Stimulated activated naive CD8-positive, alpha-beta T cell treated with anti-CD3 and anti-CD28 coated beads, Interleukin-15, Interleukin-2, amounts not matched to agents 100 ng/mL and 50 ng/mL, for 24 hours (primary cell): ENCODE results near the gene TTK.
"Not testable (repeated sequence)": the region's sequence is repeated elsewhere in the genome, so short reads cannot be mapped to it uniquely, and the experiment has no call there.

Experiments
- H3K27ac Mint-ChIP-seq: one replicate; pipeline ENCODE4 v1.8.0; 2021; ENCODE audit warnings: mild to moderate bottlenecking, mixed read lengths
- H3K27me3 Mint-ChIP-seq: one replicate; pipeline ENCODE4 v1.8.0; 2021; ENCODE audit warnings: mixed read lengths
- H3K36me3 Mint-ChIP-seq: one replicate; pipeline ENCODE4 v1.8.0; 2021; ENCODE audit warnings: low read depth, mixed read lengths
- H3K4me1 Mint-ChIP-seq: one replicate; pipeline ENCODE4 v1.8.0; 2021; ENCODE audit warnings: low read depth, mixed read lengths
- H3K4me3 Mint-ChIP-seq: one replicate; pipeline ENCODE4 v1.8.0; 2021; ENCODE audit warnings: mild to moderate bottlenecking, mixed read lengths
- H3K9me3 Mint-ChIP-seq: one replicate; pipeline ENCODE4 v1.8.0; 2021; ENCODE audit warnings: mixed read lengths

The TTK gene

GRCh38 chr6:80005406-80005805 is 957 bp downstream of the TTK start:
- Mint-ChIP-seq H3K36me3 (peaks cover 32% of the 10 kb centered on the region), H3K9me3 (no peaks in the 10 kb centered on the region), H3K27ac (no peak overlapping the region), H3K27me3 (peaks cover 5% of the 10 kb centered on the region), H3K4me3 (peak overlapping the region; percentile 95), H3K4me1 (peaks cover 28% of the 10 kb centered on the region)

- Mint-ChIP-seq H3K27ac (no peak overlapping the region), H3K4me1 (peaks cover 28% of the 10 kb centered on the region), H3K27me3 (no peaks in the 10 kb centered on the region), H3K9me3 (no peaks in the 10 kb centered on the region), H3K4me3 (no peak overlapping the region), H3K36me3 (peaks cover 43% of the 10 kb centered on the region)
Observed at GRCh38 chr6:80006541-80006940, 2.1 kb downstream of the TTK start.

- Mint-ChIP-seq H3K4me1 (peaks cover 13% of the 10 kb centered on the region), H3K27ac (no peak overlapping the region), H3K4me3 (no peak overlapping the region), H3K36me3 (peaks cover 69% of the 10 kb centered on the region), H3K27me3 (no peaks in the 10 kb centered on the region), H3K9me3 (no peaks in the 10 kb centered on the region)
Observed at GRCh38 chr6:80009531-80009930, 5.1 kb downstream of the TTK start.

- no peak overlapping the region for H3K27ac Mint-ChIP-seq
- peaks cover 76% of the 10 kb centered on the region for H3K36me3 Mint-ChIP-seq
- H3K4me1 Mint-ChIP-seq: peaks cover 8% of the 10 kb centered on the region
Observed at GRCh38 chr6:80010288-80010687, 5.8 kb downstream of the TTK start.

GRCh38 chr6:80015839-80016435 is 11.5 kb downstream of the TTK start:
- no peak overlapping the region for H3K27ac Mint-ChIP-seq
- no peaks in the 10 kb centered on the region for H3K9me3 Mint-ChIP-seq
- H3K4me3 Mint-ChIP-seq: no peak overlapping the region
- H3K4me1 Mint-ChIP-seq: no peaks in the 10 kb centered on the region
- peaks cover 63% of the 10 kb centered on the region for H3K36me3 Mint-ChIP-seq
- no peaks in the 10 kb centered on the region for H3K27me3 Mint-ChIP-seq

More at GRCh38 chr6:80010288-80010687, 5.8 kb downstream of the TTK start:
- no peak overlapping the region for H3K4me3 Mint-ChIP-seq
- H3K27me3 Mint-ChIP-seq: no peaks in the 10 kb centered on the region
- H3K9me3 Mint-ChIP-seq: no peaks in the 10 kb centered on the region

- no peaks in the 10 kb centered on the region for H3K27me3 Mint-ChIP-seq
- no peak overlapping the region for H3K27ac Mint-ChIP-seq
- H3K4me1 Mint-ChIP-seq: no peaks in the 10 kb centered on the region
- peaks cover 43% of the 10 kb centered on the region for H3K36me3 Mint-ChIP-seq
- H3K9me3 Mint-ChIP-seq: no peaks in the 10 kb centered on the region
- no peak overlapping the region for H3K4me3 Mint-ChIP-seq
Observed at GRCh38 chr6:80020381-80021120, 16.1 kb downstream of the TTK start.

GRCh38 chr6:80021131-80021530 is 16.7 kb downstream of the TTK start:
- Mint-ChIP-seq H3K9me3 (no peaks in the 10 kb centered on the region), H3K4me1 (no peaks in the 10 kb centered on the region)

GRCh38 chr6:80021591-80021990 is 17.1 kb downstream of the TTK start:
- no peaks in the 10 kb centered on the region for H3K4me1 Mint-ChIP-seq
- H3K4me3 Mint-ChIP-seq: no peak overlapping the region
- no peaks in the 10 kb centered on the region for H3K9me3 Mint-ChIP-seq
- no peak overlapping the region for H3K27ac Mint-ChIP-seq
- H3K27me3 Mint-ChIP-seq: no peaks in the 10 kb centered on the region
- peaks cover 42% of the 10 kb centered on the region for H3K36me3 Mint-ChIP-seq

More at GRCh38 chr6:80021131-80021530, 16.7 kb downstream of the TTK start:
- Mint-ChIP-seq H3K36me3 (peaks cover 42% of the 10 kb centered on the region), H3K4me3 (no peak overlapping the region), H3K27ac (no peak overlapping the region), H3K27me3 (no peaks in the 10 kb centered on the region)

- H3K27me3 Mint-ChIP-seq: no peaks in the 10 kb centered on the region
- H3K4me3 Mint-ChIP-seq: no peak overlapping the region
- H3K4me1 Mint-ChIP-seq: no peaks in the 10 kb centered on the region
- no peaks in the 10 kb centered on the region for H3K9me3 Mint-ChIP-seq
- peaks cover 43% of the 10 kb centered on the region for H3K36me3 Mint-ChIP-seq
- no peak overlapping the region for H3K27ac Mint-ChIP-seq
Observed at GRCh38 chr6:80022803-80023202, 18.4 kb downstream of the TTK start.

- peaks cover 73% of the 10 kb centered on the region for H3K36me3 Mint-ChIP-seq
- H3K9me3 Mint-ChIP-seq: no peaks in the 10 kb centered on the region
- no peak overlapping the region for H3K27ac Mint-ChIP-seq
- no peaks in the 10 kb centered on the region for H3K27me3 Mint-ChIP-seq
- no peak overlapping the region for H3K4me3 Mint-ChIP-seq
- no peaks in the 10 kb centered on the region for H3K4me1 Mint-ChIP-seq
Observed at GRCh38 chr6:80028589-80028988, 24.1 kb downstream of the TTK start.

- H3K27ac Mint-ChIP-seq: no peak overlapping the region
- no peaks in the 10 kb centered on the region for H3K27me3 Mint-ChIP-seq
- no peaks in the 10 kb centered on the region for H3K4me1 Mint-ChIP-seq
- H3K9me3 Mint-ChIP-seq: no peaks in the 10 kb centered on the region
- H3K4me3 Mint-ChIP-seq: no peak overlapping the region
- H3K36me3 Mint-ChIP-seq: peaks cover 70% of the 10 kb centered on the region
Observed at GRCh38 chr6:80029470-80029869, 25.0 kb downstream of the TTK start.

GRCh38 chr6:80048220-80048619 is 43.8 kb downstream of the TTK start:
- H3K4me1 Mint-ChIP-seq, H3K27ac Mint-ChIP-seq, H3K9me3 Mint-ChIP-seq, H3K4me3 Mint-ChIP-seq, H3K27me3 Mint-ChIP-seq: not testable (repeated sequence)
- peaks cover 38% of the 10 kb centered on the region for H3K36me3 Mint-ChIP-seq

GRCh38 chr6:80060774-80061173 is 56.3 kb downstream of the TTK start:
- Mint-ChIP-seq H3K27ac (no peak overlapping the region), H3K4me1 (no peaks in the 10 kb centered on the region), H3K4me3 (no peak overlapping the region), H3K27me3 (no peaks in the 10 kb centered on the region), H3K36me3 (no peaks in the 10 kb centered on the region), H3K9me3 (no peaks in the 10 kb centered on the region)

GRCh38 chr6:80068146-80068545 is 63.7 kb downstream of the TTK start:
- not testable (repeated sequence) for H3K36me3 Mint-ChIP-seq, H3K27ac Mint-ChIP-seq, H3K4me1 Mint-ChIP-seq, H3K27me3 Mint-ChIP-seq, H3K9me3 Mint-ChIP-seq, H3K4me3 Mint-ChIP-seq

- H3K27me3 Mint-ChIP-seq: not testable (repeated sequence)
Observed at GRCh38 chr6:80070431-80070830, 66.0 kb downstream of the TTK start.

GRCh38 chr6:80077067-80077466 is 72.6 kb downstream of the TTK start:
- Mint-ChIP-seq H3K4me1 (no peaks in the 10 kb centered on the region), H3K4me3 (no peak overlapping the region)

More at GRCh38 chr6:80070431-80070830, 66.0 kb downstream of the TTK start:
- not testable (repeated sequence) for H3K4me1 Mint-ChIP-seq, H3K36me3 Mint-ChIP-seq, H3K27ac Mint-ChIP-seq, H3K9me3 Mint-ChIP-seq, H3K4me3 Mint-ChIP-seq

More at GRCh38 chr6:80077067-80077466, 72.6 kb downstream of the TTK start:
- Mint-ChIP-seq H3K27ac (no peak overlapping the region), H3K36me3 (no peaks in the 10 kb centered on the region), H3K9me3 (peaks cover 8% of the 10 kb centered on the region), H3K27me3 (peaks cover 9% of the 10 kb centered on the region)
